WERI-Rb-1 (cell line): ENCODE measurements around the gene ENPP6.

Experiments
- DNase-seq: peaks from one replicate; pipeline ENCODE4 v3.0.0-alpha.2; 2020
- H3K27ac ChIP-seq: fragments of 250-450 bp; sonication (Bioruptor Pico); 2 replicates; pipeline ENCODE4 v1.5.1; 2020; ENCODE audit warnings: mild to moderate bottlenecking, moderate library complexity
- H3K27me3 ChIP-seq: fragments of 250-450 bp; sonication (Bioruptor Pico); 2 replicates; pipeline ENCODE4 v1.5.1; 2021; ENCODE audit warnings: mild to moderate bottlenecking, low read depth, moderate library complexity; ENCODE audit not compliant: insufficient read depth, severe bottlenecking
- H3K36me3 ChIP-seq: fragments of 250-450 bp; sonication (Bioruptor Pico); 2 replicates; pipeline ENCODE4 v1.5.1; 2020; ENCODE audit warnings: mild to moderate bottlenecking, moderate library complexity
- H3K4me3 ChIP-seq: 2 replicates; pipeline ENCODE4 v1.5.1; 2011; ENCODE audit warnings: low read depth, mild to moderate bottlenecking, control low read depth, low read length
- H3K9me3 ChIP-seq: fragments of 250-450 bp; sonication (Bioruptor Pico); 2 replicates; pipeline ENCODE4 v1.5.1; 2021; ENCODE audit warnings: mild to moderate bottlenecking, moderate library complexity; ENCODE audit not compliant: severe bottlenecking
- CTCF ChIP-seq: IDR thresholded peaks from 2 replicates; pipeline ENCODE4 v1.5.1; 2011; ENCODE audit warnings: low read depth, mild to moderate bottlenecking, control low read depth, inconsistent platforms, low read length

The ENPP6 gene

GRCh38 chr4:184232975-184233374 lies 15.3 kb upstream of the ENPP6 start:
- Histone ChIP-seq H3K4me3 (no peak overlapping the region), H3K9me3 (no peaks in the 10 kb centered on the region), H3K36me3 (no peaks in the 10 kb centered on the region), H3K27ac (no peak overlapping the region), H3K27me3 (no peaks in the 10 kb centered on the region)
- TF ChIP-seq CTCF, result no peak
- DNase-seq, result no peak

- no peaks in the 10 kb centered on the region for H3K9me3 ChIP-seq
- no peak overlapping the region for H3K4me3 ChIP-seq
- H3K27me3 ChIP-seq, result no peaks in the 10 kb centered on the region
- H3K36me3 ChIP-seq, result no peaks in the 10 kb centered on the region
- no peak overlapping the region for H3K27ac ChIP-seq
- DNase-seq, result no peak
- no peak for TF ChIP-seq CTCF
These were observed 14.5 kb upstream of the ENPP6 start for GRCh38 chr4:184232202-184232601.

DNA sequence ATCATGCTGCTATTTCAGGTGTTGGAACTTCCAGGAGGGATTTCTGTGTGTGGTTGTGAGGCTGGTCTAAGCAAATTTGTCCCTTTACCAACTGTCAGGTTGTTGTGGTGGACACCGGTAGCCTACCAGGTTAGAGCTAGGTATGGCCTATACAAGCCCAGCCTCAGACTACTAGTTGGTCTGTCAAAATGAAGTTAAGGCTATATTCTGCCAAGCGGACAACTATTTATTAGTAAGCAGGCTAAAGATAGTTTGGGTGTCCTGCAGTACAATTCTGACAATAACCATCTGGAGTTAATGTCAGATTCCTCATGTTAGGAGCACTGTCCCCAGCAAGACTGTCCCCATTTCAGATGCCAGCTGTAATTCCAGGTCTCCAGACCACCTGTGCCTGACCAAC lies 13.9 kb upstream of the ENPP6 start:
- Histone ChIP-seq H3K36me3 (no peaks in the 10 kb centered on the region), H3K9me3 (no peaks in the 10 kb centered on the region), H3K27ac (no peak overlapping the region), H3K27me3 (no peaks in the 10 kb centered on the region), H3K4me3 (no peak overlapping the region)
- no peak for DNase-seq
- TF ChIP-seq CTCF, result no peak

GRCh38 chr4:184228056-184228705 lies 10.5 kb upstream of the ENPP6 start:
- TF ChIP-seq CTCF, result no peak
- no peaks in the 10 kb centered on the region for H3K27me3 ChIP-seq
- no peaks in the 10 kb centered on the region for H3K36me3 ChIP-seq

GRCh38 chr4:184216515-184216914 lies 1.2 kb downstream of the ENPP6 start:
- H3K9me3 ChIP-seq, result peaks cover 6% of the 10 kb centered on the region
- H3K27me3 ChIP-seq, result no peaks in the 10 kb centered on the region
- DNase-seq, result no peak
- H3K27ac ChIP-seq, result no peak overlapping the region
- TF ChIP-seq CTCF, result no peak
- no peaks in the 10 kb centered on the region for H3K36me3 ChIP-seq
- no peak overlapping the region for H3K4me3 ChIP-seq

More at GRCh38 chr4:184228056-184228705, 10.5 kb upstream of the ENPP6 start:
- H3K4me3 ChIP-seq, result no peak overlapping the region
- DNase-seq, result no peak
- no peak overlapping the region for H3K27ac ChIP-seq
- H3K9me3 ChIP-seq, result no peaks in the 10 kb centered on the region

- TF ChIP-seq CTCF, result no peak
- Histone ChIP-seq H3K27me3 (no peaks in the 10 kb centered on the region), H3K4me3 (no peak overlapping the region), H3K36me3 (no peaks in the 10 kb centered on the region), H3K9me3 (peaks cover 6% of the 10 kb centered on the region), H3K27ac (no peak overlapping the region)
- peak; percentile 37 for DNase-seq
These were observed 1.9 kb downstream of the ENPP6 start for GRCh38 chr4:184215709-184216328.
